Esophagus muscularis mucosa (tissue), 4 donors: Measurements from ENCODE around the gene RALGPS2. TPM values are rescaled to one million over a fixed set of nuclear protein-coding genes. Genes with fewer than 3 reads are reported as not detected.

ENCODE experiments used
- DNase-seq: peaks from one replicate; pipeline ENCODE4 v3.0.0-alpha.2; 2017; ENCODE audit errors: extremely low spot score
- H3K27ac ChIP-seq, 4 donors: fragments of 200-600 bp; sonication (generic); replicated peaks in 1 of 4; 1 replicate in 3 of 4; 2 replicates in 1 of 4; pipeline ENCODE4 v1.5.1; 2016 to 2019; ENCODE audit warnings: mild to moderate bottlenecking in 1 of 4
- H3K27me3 ChIP-seq, 4 donors: fragments of 200-600 bp; sonication (generic); one replicate each; pipeline versions ENCODE4 v1.5.1 to v1.6.0; 2016 to 2019
- H3K36me3 ChIP-seq, 4 donors: fragments of 200-600 bp; sonication (generic); one replicate each; pipeline ENCODE4 v1.5.1; 2016 to 2019
- H3K4me1 ChIP-seq, 4 donors: fragments of 200-600 bp; sonication (generic); one replicate each; pipeline ENCODE4 v1.5.1; 2016 to 2019
- H3K4me3 ChIP-seq, 4 donors: fragments of 200-600 bp; sonication (generic); 1 replicate in 2 of 4; 2 replicates in 2 of 4; pipeline ENCODE4 v1.5.1; 2016 to 2019; ENCODE audit warnings: mild to moderate bottlenecking in 4 of 4, moderate library complexity in 1 of 4
- H3K9me3 ChIP-seq, 4 donors: fragments of 200-600 bp; sonication (generic); 1 replicate in 3 of 4; 2 replicates in 1 of 4; pipeline ENCODE4 v1.5.1; 2016 to 2019
- EP300 ChIP-seq: sonication (generic); formaldehyde crosslinking; IDR thresholded peaks from one replicate; pipeline ENCODE4 v1.6.1; 2017; ENCODE audit warnings: antibody characterized with exemption
- POLR2A ChIP-seq: fragments of 450-650 bp; IDR thresholded peaks from one replicate; pipeline ENCODE4 v1.6.1; 2017; ENCODE audit warnings: antibody characterized with exemption, moderate library complexity, mild to moderate bottlenecking, low read depth
- POLR2AphosphoS5 ChIP-seq, 2 donors: sonication (generic); formaldehyde crosslinking; IDR thresholded peaks; one replicate each; pipeline ENCODE4 v1.6.1; 2017; ENCODE audit warnings: antibody characterized with exemption in 2 of 2
- WGBS: methylation state at CpG from one replicate; pipeline ENCODE4 v1.1.5; 2018; 5-methylcytosine and 5-hydroxymethylcytosine counted together
- intact Hi-C: fragments of 100-400 bp; cut with DNase I; formaldehyde crosslinking; loops from one replicate; pipeline ENCODE4 v1.15.1; 2023
- total RNA-seq, 4 donors: library from RNA; depleted of rRNA; stranded (reverse); fragments of >200 nt; gene quantifications; one replicate each; pipeline versions ENCODE4 v1.1.0 to v1.2.1, GENCODE V29; 2016
- TF ChIP-seq, protein P1 (sequence below), 3 experiments: fragments of 200-600 bp in 2 of 3; fragments of 450-650 bp in 1 of 3; sonication (generic) in 2 of 3; IDR thresholded peaks; one replicate each; pipeline ENCODE4 v1.5.1; 2017 to 2019; ENCODE audit warnings: antibody characterized with exemption in 3 of 3, mild to moderate bottlenecking in 2 of 3, moderate library complexity in 1 of 3

Gene RALGPS2
- total RNA-seq, 4 donors from 2014 or later: 9.3 to 22.8 (median 17.3) TPM

GRCh38 chr1:178961331-178961730 is 236.3 kb downstream of the RALGPS2 start:
- peaks cover 0 to 11% (median 4%) of the 10 kb centered on the region in 4 donors for H3K9me3 ChIP-seq
- no peak overlapping the region for H3K4me3 ChIP-seq
- H3K4me1 ChIP-seq: peaks cover 6 to 24% (median 18%) of the 10 kb centered on the region in 4 donors
- intact Hi-C loops: no loop called here
- DNase-seq: no peak
- 94% methylated on average over 4 of the region's 4 CpGs for WGBS
- H3K27ac ChIP-seq: no peak overlapping the region
- H3K27me3 ChIP-seq: no peaks in the 10 kb centered on the region
- no peaks in the 10 kb centered on the region for H3K36me3 ChIP-seq
- no peak for TF ChIP-seq POLR2A
- TF ChIP-seq EP300: no peak
- TF ChIP-seq, protein P1, sequence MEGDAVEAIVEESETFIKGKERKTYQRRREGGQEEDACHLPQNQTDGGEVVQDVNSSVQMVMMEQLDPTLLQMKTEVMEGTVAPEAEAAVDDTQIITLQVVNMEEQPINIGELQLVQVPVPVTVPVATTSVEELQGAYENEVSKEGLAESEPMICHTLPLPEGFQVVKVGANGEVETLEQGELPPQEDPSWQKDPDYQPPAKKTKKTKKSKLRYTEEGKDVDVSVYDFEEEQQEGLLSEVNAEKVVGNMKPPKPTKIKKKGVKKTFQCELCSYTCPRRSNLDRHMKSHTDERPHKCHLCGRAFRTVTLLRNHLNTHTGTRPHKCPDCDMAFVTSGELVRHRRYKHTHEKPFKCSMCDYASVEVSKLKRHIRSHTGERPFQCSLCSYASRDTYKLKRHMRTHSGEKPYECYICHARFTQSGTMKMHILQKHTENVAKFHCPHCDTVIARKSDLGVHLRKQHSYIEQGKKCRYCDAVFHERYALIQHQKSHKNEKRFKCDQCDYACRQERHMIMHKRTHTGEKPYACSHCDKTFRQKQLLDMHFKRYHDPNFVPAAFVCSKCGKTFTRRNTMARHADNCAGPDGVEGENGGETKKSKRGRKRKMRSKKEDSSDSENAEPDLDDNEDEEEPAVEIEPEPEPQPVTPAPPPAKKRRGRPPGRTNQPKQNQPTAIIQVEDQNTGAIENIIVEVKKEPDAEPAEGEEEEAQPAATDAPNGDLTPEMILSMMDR (IDR thresholded peaks at IDR 0.05): no peak
- TF ChIP-seq POLR2AphosphoS5 (IDR thresholded peaks at IDR 0.05): no peak

- no peak for DNase-seq
- peaks cover 6 to 24% (median 18%) of the 10 kb centered on the region in 4 donors for H3K4me1 ChIP-seq
- no peaks in the 10 kb centered on the region for H3K36me3 ChIP-seq
- 100% methylated on average over 3 of the region's 3 CpGs for WGBS
- H3K27me3 ChIP-seq: no peaks in the 10 kb centered on the region
- peaks cover 0 to 11% (median 4%) of the 10 kb centered on the region in 4 donors for H3K9me3 ChIP-seq
- no peak for TF ChIP-seq POLR2A
- TF ChIP-seq, protein P1 (IDR thresholded peaks at IDR 0.05): no peak
- TF ChIP-seq EP300: no peak
- no peak for TF ChIP-seq POLR2AphosphoS5 (IDR thresholded peaks at IDR 0.05)
- no peak overlapping the region for H3K4me3 ChIP-seq
- H3K27ac ChIP-seq: no peak overlapping the region
- intact Hi-C loops: no loop called here
These were observed 236.8 kb downstream of the RALGPS2 start for GRCh38 chr1:178961868-178962267.

GRCh38 chr1:178962853-178963711 is 238.0 kb downstream of the RALGPS2 start:
- Histone ChIP-seq H3K27ac (no peak overlapping the region), H3K4me3 (no peak overlapping the region), H3K9me3 (peaks cover 0 to 11% (median 4%) of the 10 kb centered on the region in 4 donors), H3K4me1 (peaks cover 6 to 24% (median 18%) of the 10 kb centered on the region in 4 donors), H3K27me3 (no peaks in the 10 kb centered on the region), H3K36me3 (no peaks in the 10 kb centered on the region)
- intact Hi-C loops: no loop called here
- no peak for DNase-seq
- TF ChIP-seq POLR2AphosphoS5 (IDR thresholded peaks at IDR 0.05) (no peak), POLR2A (no peak), EP300 (no peak)
- TF ChIP-seq, protein P1 (IDR thresholded peaks at IDR 0.05): no peak
- 64% methylated on average over 10 of the region's 10 CpGs for WGBS

DNA sequence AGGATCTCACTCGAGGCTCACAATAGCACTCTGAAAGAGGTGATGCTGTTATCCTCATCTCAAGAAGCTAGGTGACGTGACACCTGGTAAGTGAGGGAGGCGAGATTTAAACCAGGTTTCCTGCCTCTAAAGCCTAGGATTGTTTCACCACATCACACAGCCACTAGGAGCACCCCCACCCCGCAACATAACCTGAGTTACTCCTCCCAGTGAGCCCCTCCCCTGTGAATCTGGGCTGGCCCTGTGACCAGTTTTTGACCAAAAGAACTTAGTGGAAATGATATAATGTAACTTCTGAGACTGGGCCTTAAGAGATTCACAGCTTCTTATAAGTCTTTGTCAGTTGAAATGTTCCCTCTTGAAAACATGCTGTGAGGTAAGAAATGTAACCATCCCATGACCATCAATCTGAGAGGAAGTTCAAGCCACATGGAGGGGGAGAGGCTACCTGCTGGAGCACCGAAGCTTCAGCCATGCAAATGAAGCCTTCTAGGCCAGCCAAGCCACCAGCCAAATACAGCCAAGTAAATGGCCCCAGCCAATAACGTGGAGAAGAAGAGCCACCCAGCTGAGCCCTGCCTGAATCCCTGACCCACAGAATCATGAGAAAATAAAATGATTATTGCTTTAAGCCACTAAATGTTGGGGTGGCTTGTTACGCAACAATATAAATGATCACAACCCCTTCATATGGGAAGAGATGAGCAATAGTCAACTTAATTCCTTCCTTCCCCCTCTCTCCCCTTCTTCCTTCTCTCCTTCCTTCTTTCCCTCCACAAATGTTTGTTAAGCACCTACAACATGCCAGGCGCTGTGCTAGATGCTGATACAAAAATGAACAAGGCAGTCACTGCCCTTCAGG is 239.7 kb downstream of the RALGPS2 start:
- DNase-seq: no peak
- intact Hi-C loops: no loop called here
- H3K4me3 ChIP-seq: no peak overlapping the region
- peaks cover 0 to 11% (median 4%) of the 10 kb centered on the region in 4 donors for H3K9me3 ChIP-seq
- TF ChIP-seq POLR2AphosphoS5 (IDR thresholded peaks at IDR 0.05): no peak
- no peak for TF ChIP-seq EP300
- TF ChIP-seq, protein P1 (IDR thresholded peaks at IDR 0.05): no peak
- no peak for TF ChIP-seq POLR2A
- H3K27me3 ChIP-seq: no peaks in the 10 kb centered on the region
- H3K4me1 ChIP-seq: peaks cover 6 to 24% (median 18%) of the 10 kb centered on the region in 4 donors
- no peak overlapping the region for H3K27ac ChIP-seq
- H3K36me3 ChIP-seq: no peaks in the 10 kb centered on the region
- 97% methylated on average over 8 of the region's 8 CpGs for WGBS
